GM12801 (cell line): ENCODE data around the gene C5AR1.

Experiments
- TF ChIP-seq, protein P1 (sequence below): IDR thresholded peaks from one replicate; pipeline ENCODE4 v1.5.1; 2011; ENCODE audit warnings: control low read depth; ENCODE audit not compliant: insufficient read length; ENCODE audit errors: extremely low read depth

C5AR1 gene

DNA sequence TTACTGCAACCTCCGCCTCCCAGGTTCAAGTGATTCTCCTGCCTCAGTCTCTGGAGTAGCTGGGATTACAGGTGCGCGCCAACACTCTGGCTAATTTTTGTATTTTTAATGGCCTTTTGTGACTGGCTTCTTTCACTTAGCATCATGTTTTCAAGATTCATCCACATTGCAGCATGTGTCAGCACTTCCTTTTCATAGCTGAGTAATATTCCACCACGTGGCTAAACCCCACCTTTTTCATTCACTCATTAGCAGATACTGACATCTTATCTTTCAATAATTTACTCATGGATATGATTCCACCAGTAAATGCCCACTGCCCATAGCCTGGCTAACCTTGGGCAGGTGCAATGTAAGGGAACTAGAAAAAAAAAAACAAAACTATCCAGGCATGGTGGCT lies 6.9 kb downstream of the C5AR1 start:
- TF ChIP-seq, protein P1, sequence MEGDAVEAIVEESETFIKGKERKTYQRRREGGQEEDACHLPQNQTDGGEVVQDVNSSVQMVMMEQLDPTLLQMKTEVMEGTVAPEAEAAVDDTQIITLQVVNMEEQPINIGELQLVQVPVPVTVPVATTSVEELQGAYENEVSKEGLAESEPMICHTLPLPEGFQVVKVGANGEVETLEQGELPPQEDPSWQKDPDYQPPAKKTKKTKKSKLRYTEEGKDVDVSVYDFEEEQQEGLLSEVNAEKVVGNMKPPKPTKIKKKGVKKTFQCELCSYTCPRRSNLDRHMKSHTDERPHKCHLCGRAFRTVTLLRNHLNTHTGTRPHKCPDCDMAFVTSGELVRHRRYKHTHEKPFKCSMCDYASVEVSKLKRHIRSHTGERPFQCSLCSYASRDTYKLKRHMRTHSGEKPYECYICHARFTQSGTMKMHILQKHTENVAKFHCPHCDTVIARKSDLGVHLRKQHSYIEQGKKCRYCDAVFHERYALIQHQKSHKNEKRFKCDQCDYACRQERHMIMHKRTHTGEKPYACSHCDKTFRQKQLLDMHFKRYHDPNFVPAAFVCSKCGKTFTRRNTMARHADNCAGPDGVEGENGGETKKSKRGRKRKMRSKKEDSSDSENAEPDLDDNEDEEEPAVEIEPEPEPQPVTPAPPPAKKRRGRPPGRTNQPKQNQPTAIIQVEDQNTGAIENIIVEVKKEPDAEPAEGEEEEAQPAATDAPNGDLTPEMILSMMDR = no peak

DNA sequence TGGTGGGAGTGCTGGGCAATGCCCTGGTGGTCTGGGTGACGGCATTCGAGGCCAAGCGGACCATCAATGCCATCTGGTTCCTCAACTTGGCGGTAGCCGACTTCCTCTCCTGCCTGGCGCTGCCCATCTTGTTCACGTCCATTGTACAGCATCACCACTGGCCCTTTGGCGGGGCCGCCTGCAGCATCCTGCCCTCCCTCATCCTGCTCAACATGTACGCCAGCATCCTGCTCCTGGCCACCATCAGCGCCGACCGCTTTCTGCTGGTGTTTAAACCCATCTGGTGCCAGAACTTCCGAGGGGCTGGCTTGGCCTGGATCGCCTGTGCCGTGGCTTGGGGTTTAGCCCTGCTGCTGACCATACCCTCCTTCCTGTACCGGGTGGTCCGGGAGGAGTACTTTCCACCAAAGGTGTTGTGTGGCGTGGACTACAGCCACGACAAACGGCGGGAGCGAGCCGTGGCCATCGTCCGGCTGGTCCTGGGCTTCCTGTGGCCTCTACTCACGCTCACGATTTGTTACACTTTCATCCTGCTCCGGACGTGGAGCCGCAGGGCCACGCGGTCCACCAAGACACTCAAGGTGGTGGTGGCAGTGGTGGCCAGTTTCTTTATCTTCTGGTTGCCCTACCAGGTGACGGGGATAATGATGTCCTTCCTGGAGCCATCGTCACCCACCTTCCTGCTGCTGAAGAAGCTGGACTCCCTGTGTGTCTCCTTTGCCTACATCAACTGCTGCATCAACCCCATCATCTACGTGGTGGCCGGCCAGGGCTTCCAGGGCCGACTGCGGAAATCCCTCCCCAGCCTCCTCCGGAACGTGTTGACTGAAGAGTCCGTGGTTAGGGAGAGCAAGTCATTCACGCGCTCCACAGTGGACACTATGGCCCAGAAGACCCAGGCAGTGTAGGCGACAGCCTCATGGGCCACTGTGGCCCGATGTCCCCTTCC lies 10.5 kb downstream of the C5AR1 start:
- TF ChIP-seq, protein P1 = no peak

DNA sequence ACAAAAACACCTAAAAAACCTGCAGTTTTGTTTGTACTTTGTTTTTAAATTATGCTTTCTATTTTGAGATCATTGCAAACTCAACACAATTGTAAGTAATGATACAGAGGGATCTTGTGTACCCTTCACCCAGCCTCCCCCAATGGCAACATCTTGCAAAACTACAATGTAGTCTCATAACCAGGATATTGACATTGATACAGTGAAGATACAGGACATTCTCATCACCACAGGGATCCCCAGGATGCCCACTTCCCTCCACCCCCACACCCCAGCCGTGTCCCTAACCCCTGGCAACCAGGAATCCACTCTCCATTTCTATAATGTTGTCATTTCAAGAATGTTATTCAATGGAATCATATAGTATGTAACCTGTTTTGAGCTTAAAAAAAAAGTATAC lies 12.0 kb downstream of the C5AR1 start:
- TF ChIP-seq, protein P1 = no peak

DNA sequence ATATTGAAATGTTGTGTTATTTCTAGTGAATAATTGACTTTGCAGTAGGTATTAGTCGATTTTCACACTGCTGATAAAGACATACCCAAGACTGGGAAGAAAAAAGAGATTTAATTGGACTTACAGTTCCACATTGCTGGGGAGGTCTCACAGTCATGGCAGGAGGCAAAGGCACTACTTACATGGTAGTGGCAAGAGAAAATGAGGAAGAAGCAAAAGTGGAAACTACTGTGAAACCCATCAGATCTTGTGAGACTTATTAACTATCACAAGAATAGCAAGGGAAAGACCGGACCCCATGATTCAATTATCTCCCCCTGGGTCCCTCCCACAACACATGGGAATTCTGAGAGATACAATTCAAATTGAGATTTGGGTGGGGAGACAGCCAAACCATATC lies 12.4 kb downstream of the C5AR1 start:
- TF ChIP-seq, protein P1 = no peak

DNA sequence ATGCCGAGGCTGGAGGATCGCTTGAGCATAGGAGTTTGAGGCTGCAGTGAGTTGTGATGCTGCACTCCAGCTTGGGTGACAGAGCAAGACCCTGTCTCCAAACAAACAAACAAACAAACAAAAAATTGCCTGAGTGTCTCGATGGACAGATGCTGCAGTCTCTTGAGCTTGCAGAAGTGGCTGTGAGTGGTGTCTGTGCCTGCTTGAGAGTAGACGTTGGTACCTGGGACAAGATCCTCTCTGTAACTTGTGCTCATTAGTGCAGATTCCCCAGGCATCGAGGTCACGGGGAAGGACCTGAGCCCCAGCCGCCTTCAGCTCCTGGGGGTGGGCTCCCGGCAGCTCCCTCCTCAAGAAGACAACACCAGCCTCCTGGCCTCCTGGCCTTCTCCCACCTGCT lies 13.7 kb downstream of the C5AR1 start:
- TF ChIP-seq, protein P1 = no peak

DNA sequence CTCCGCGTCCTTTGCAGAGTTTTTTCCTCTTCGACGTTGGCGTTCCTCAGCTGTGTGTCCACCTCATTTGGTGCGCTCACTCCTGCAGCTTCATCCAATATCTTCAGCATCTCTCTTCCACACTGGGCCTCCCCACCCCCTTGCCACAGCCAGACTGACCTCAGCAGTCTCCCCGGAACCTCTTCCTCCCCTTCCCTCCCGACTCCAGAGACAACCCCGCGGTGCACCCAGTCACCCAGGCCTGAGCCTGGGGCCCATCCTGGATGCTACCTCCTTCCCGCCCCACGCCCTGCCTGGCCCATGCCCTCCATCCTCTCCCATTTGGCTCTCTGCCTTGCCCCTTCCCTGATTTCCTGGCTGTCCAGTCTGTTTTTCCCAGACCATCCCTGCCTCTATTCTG lies 14.2 kb downstream of the C5AR1 start:
- TF ChIP-seq, protein P1 = no peak

DNA sequence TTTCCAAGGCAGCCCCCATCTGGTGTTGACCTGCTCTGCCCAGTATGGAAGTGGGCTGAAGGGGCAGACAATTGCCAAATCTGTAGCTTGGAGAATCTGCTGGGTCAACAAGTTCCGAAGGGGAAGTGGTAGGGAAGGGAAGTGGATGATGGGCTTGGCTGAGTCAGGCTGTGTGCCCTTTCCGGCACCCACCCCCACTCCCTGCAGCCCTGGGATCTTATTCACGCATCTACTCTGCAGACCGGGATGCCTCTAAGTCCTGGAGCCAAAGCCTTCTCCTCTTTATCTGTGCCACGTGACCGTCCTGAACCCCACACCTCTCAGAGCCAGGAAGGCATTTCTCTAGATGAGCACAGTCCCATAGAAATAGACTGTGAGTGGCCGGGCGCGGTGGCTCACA lies 14.8 kb downstream of the C5AR1 start:
- TF ChIP-seq, protein P1 = no peak
